Neural cell (in vitro differentiated cells): ENCODE results near the gene AMFR. TPM values are rescaled to one million over a fixed set of nuclear protein-coding genes. Genes with fewer than 3 reads are reported as not detected.
"Not testable (repeated sequence)": the region's sequence is repeated elsewhere in the genome, so short reads cannot be mapped to it uniquely, and the experiment has no call there.

Source experiments
- H2AFZ ChIP-seq: fragments of 200-600, 300-800 bp; sonication (generic), shearing (Covaris generic); 2 replicates; pipeline ENCODE4 v1.6.0; 2014; ENCODE audit warnings: low read depth, mild to moderate bottlenecking, antibody characterized with exemption, low read length, moderate library complexity
- H3F3A ChIP-seq: fragments of 200-600 bp; shearing (Covaris generic); 2 replicates; pipeline ENCODE4 v1.6.1; 2016; ENCODE audit warnings: mild to moderate bottlenecking, moderate library complexity, mixed read lengths, antibody characterized with exemption, low read length; ENCODE audit not compliant: insufficient read depth, poor library complexity, severe bottlenecking
- H3K27ac ChIP-seq: fragments of 200-600, 300-800 bp; sonication (generic), shearing (Covaris generic); 2 replicates; pipeline ENCODE4 v1.5.1; 2014; ENCODE audit warnings: mild to moderate bottlenecking, low read length, moderate library complexity
- H3K27me3 ChIP-seq: fragments of 300-800, 200-600 bp; sonication (generic), shearing (Covaris generic); 2 replicates; pipeline ENCODE4 v1.6.0; 2014; ENCODE audit warnings: mild to moderate bottlenecking, low read depth, low read length, moderate library complexity; ENCODE audit not compliant: insufficient read depth
- H3K36me3 ChIP-seq: fragments of 300-800, 200-600 bp; sonication (generic), shearing (Covaris generic); 2 replicates; pipeline ENCODE4 v1.5.1; 2014; ENCODE audit warnings: mild to moderate bottlenecking, antibody characterized with exemption, low read length, moderate library complexity; ENCODE audit not compliant: insufficient read depth
- H3K4me2 ChIP-seq: fragments of 300-800, 200-600 bp; sonication (generic), shearing (Covaris generic); 2 replicates; pipeline ENCODE4 v1.6.0; 2014; ENCODE audit warnings: mild to moderate bottlenecking, low read length
- H3K4me3 ChIP-seq: fragments of 300-800, 200-600 bp; sonication (generic), shearing (Covaris generic); 2 replicates; pipeline ENCODE4 v1.5.1; 2014; ENCODE audit warnings: mild to moderate bottlenecking, low read length, moderate library complexity
- H3K79me2 ChIP-seq: fragments of 200-600 bp; shearing (Covaris generic); replicated peaks from 2 replicates; pipeline ENCODE4 v1.6.0; 2014; ENCODE audit warnings: mild to moderate bottlenecking, low read length, moderate library complexity; ENCODE audit not compliant: insufficient read depth
- H3K9ac ChIP-seq: fragments of 300-800, 200-600 bp; sonication (generic), shearing (Covaris generic); 2 replicates; pipeline ENCODE4 v1.6.1; 2016; ENCODE audit warnings: mild to moderate bottlenecking, low read length, mixed read lengths
- H3K9me2 ChIP-seq: fragments of 200-600 bp; shearing (Covaris generic); 2 replicates; pipeline ENCODE4 v1.6.1; 2016; ENCODE audit warnings: mild to moderate bottlenecking, low read length, mixed read lengths; ENCODE audit not compliant: insufficient read depth
- H3K9me3 ChIP-seq: fragments of 200-600, 300-800 bp; sonication (generic), shearing (Covaris generic); 2 replicates; pipeline ENCODE4 v1.6.1; 2016; ENCODE audit warnings: mild to moderate bottlenecking, mixed run types, low read length, moderate library complexity, mixed read lengths
- H4K20me1 ChIP-seq: fragments of 200-600 bp; shearing (Covaris generic); 2 replicates; pipeline ENCODE4 v1.6.1; 2016; ENCODE audit warnings: mild to moderate bottlenecking, mixed run types; ENCODE audit not compliant: insufficient read depth
- EP300 ChIP-seq: fragments of 450-650 bp; conservative IDR thresholded peaks from 2 replicates; pipeline ENCODE4 v1.6.1; 2014; ENCODE audit warnings: antibody characterized with exemption, mild to moderate bottlenecking, moderate library complexity; ENCODE audit not compliant: poor library complexity, severe bottlenecking
- EZH2 ChIP-seq: fragments of 200-600, 300-800 bp; shearing (Covaris generic), sonication (generic); IDR thresholded peaks from 2 replicates; pipeline ENCODE4 v1.6.1; 2014; ENCODE audit warnings: antibody characterized with exemption, low read length, borderline replicate concordance, mild to moderate bottlenecking; ENCODE audit not compliant: insufficient read depth, poor library complexity, severe bottlenecking
- MXI1 ChIP-seq: fragments of 450-650 bp; conservative IDR thresholded peaks from 2 replicates; pipeline ENCODE4 v1.6.1; 2014; ENCODE audit warnings: antibody characterized with exemption, mild to moderate bottlenecking; ENCODE audit not compliant: poor library complexity, severe bottlenecking
- POLR2AphosphoS5 ChIP-seq: IDR thresholded peaks from 2 replicates; pipeline ENCODE4 v1.6.1; 2012
- RAD21 ChIP-seq: fragments of 450-650 bp; conservative IDR thresholded peaks from 2 replicates; pipeline ENCODE4 v1.6.1; 2014; ENCODE audit warnings: antibody characterized with exemption, mild to moderate bottlenecking, moderate library complexity
- SMC3 ChIP-seq: fragments of 450-650 bp; conservative IDR thresholded peaks from 2 replicates; pipeline ENCODE4 v1.6.1; 2014; ENCODE audit warnings: antibody characterized with exemption, mild to moderate bottlenecking, moderate library complexity; ENCODE audit not compliant: poor library complexity
- TAF1 ChIP-seq: IDR thresholded peaks from 2 replicates; pipeline ENCODE4 v1.6.1; 2012; ENCODE audit warnings: low read depth
- polyA plus RNA-seq: library from polyadenylated mRNA; depleted of rRNA; stranded (reverse); fragments of >200 nt; gene quantifications from 2 replicates; pipeline ENCODE4 v1.2.3, GENCODE V29; 2014
- TF ChIP-seq, protein P1 (sequence below): IDR thresholded peaks from 2 replicates; pipeline ENCODE4 v1.6.1; 2012; ENCODE audit warnings: borderline replicate concordance
- TF ChIP-seq, protein P2 (sequence below): fragments of 450-650 bp; IDR thresholded peaks from 2 replicates; pipeline ENCODE4 v1.5.1; 2014; ENCODE audit warnings: antibody characterized with exemption, mild to moderate bottlenecking, moderate library complexity; ENCODE audit not compliant: poor library complexity, severe bottlenecking

Gene AMFR
- polyA plus RNA-seq, 1 donor from 2014 or later, result 101 TPM

DNA sequence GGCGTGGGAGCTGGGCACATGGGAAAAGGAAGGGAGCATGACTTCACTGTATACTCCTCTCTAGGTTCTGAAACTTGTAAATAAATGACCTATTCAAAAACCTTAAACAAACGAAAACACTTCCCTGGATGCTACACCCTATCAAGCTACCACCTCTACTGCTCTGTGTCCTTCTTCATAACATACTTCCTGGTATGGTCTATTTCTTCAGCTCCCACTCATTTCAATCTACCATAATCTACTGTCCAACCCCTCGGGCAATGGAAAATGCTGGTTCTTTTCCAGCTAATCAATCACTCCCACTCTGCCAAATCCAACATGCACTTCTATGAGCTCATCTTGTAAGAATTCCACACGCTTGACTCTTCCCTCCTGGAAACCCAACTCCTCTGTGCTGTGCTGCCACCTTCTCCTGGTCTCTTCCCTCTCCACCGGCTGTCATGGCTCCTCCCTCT, 42.4 kb downstream of the AMFR start:
- no peaks in the 10 kb centered on the region for H3K79me2 ChIP-seq
- no peaks in the 10 kb centered on the region for H3F3A ChIP-seq
- H3K9ac ChIP-seq, result no peak overlapping the region
- no peaks in the 10 kb centered on the region for H3K9me2 ChIP-seq
- no peak overlapping the region for H2AFZ ChIP-seq
- H3K27me3 ChIP-seq, result no peaks in the 10 kb centered on the region
- TF ChIP-seq TAF1 (no peak), EZH2 (no peak), MXI1 (no peak), RAD21 (no peak), POLR2AphosphoS5 (no peak), SMC3 (no peak), EP300 (no peak)
- TF ChIP-seq, protein P1, sequence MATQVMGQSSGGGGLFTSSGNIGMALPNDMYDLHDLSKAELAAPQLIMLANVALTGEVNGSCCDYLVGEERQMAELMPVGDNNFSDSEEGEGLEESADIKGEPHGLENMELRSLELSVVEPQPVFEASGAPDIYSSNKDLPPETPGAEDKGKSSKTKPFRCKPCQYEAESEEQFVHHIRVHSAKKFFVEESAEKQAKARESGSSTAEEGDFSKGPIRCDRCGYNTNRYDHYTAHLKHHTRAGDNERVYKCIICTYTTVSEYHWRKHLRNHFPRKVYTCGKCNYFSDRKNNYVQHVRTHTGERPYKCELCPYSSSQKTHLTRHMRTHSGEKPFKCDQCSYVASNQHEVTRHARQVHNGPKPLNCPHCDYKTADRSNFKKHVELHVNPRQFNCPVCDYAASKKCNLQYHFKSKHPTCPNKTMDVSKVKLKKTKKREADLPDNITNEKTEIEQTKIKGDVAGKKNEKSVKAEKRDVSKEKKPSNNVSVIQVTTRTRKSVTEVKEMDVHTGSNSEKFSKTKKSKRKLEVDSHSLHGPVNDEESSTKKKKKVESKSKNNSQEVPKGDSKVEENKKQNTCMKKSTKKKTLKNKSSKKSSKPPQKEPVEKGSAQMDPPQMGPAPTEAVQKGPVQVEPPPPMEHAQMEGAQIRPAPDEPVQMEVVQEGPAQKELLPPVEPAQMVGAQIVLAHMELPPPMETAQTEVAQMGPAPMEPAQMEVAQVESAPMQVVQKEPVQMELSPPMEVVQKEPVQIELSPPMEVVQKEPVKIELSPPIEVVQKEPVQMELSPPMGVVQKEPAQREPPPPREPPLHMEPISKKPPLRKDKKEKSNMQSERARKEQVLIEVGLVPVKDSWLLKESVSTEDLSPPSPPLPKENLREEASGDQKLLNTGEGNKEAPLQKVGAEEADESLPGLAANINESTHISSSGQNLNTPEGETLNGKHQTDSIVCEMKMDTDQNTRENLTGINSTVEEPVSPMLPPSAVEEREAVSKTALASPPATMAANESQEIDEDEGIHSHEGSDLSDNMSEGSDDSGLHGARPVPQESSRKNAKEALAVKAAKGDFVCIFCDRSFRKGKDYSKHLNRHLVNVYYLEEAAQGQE, result no peak
- TF ChIP-seq, protein P2, sequence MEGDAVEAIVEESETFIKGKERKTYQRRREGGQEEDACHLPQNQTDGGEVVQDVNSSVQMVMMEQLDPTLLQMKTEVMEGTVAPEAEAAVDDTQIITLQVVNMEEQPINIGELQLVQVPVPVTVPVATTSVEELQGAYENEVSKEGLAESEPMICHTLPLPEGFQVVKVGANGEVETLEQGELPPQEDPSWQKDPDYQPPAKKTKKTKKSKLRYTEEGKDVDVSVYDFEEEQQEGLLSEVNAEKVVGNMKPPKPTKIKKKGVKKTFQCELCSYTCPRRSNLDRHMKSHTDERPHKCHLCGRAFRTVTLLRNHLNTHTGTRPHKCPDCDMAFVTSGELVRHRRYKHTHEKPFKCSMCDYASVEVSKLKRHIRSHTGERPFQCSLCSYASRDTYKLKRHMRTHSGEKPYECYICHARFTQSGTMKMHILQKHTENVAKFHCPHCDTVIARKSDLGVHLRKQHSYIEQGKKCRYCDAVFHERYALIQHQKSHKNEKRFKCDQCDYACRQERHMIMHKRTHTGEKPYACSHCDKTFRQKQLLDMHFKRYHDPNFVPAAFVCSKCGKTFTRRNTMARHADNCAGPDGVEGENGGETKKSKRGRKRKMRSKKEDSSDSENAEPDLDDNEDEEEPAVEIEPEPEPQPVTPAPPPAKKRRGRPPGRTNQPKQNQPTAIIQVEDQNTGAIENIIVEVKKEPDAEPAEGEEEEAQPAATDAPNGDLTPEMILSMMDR, result no peak
- H3K27ac ChIP-seq, result no peak overlapping the region
- H3K36me3 ChIP-seq, result peaks cover 28% of the 10 kb centered on the region
- no peak overlapping the region for H3K4me2 ChIP-seq
- no peaks in the 10 kb centered on the region for H4K20me1 ChIP-seq
- H3K4me3 ChIP-seq, result no peak overlapping the region
- H3K9me3 ChIP-seq, result peaks cover 6% of the 10 kb centered on the region

DNA sequence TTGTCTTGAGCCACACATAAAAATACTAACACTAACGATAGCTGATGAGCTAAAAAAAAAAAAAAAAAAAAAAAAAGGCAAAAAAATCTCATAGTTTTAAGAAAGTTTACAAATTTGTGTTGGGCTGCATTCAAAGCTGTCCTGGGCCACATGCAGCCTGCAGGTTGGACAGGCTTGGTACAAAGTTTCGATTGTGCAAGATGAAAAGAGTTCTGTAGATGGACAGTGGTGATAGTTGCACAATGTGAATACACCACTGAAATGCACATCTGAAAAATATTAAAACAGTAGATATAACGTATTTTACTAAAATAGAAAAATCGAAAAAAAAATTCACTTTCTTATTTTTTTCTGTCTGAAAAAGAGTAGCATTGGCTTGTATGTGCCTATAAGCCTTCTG, 42.9 kb downstream of the AMFR start:
- Histone ChIP-seq H3K36me3 (peaks cover 23% of the 10 kb centered on the region), H3K27ac (no peak overlapping the region)
- TF ChIP-seq MXI1, result no peak
- TF ChIP-seq EP300, result no peak
- no peak for TF ChIP-seq POLR2AphosphoS5
- TF ChIP-seq SMC3, result no peak
- TF ChIP-seq, protein P2, result no peak
- TF ChIP-seq, protein P1, result no peak
- no peak for TF ChIP-seq TAF1
- TF ChIP-seq RAD21, result no peak
- no peak for TF ChIP-seq EZH2

DNA sequence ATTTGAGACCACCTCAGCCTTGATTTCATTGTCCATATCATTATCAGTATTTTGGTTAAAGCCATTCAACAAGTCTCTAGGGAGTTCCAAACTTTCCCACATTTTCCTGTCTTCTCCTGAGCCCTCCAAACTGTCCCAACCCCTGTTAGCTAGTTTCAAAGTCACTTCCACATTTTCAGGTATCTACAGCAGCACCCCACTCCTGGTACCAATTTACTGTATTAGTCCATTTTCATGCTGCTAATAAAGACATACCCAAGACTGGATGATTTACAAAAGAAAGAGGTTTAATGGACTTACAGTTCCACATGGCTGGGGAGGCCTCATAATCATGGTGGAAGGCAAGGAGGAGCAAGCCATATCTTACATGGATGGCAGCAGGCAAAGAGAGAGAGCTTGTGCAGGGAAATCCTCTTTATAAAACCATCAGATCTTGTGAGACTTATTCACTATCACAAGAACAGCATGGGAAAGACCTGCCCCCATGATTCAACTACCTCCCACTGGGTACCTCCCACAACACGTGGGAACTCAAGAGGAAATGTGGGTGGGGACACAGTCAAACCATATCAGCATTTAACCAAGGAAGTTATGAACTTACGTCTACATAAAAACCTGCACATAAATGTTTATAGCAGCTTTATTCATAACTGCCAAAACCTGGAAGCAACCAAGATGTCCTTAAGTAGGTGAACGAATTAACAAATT, 44.4 kb downstream of the AMFR start:
- H3K9me3 ChIP-seq, H3K79me2 ChIP-seq, H3K9me2 ChIP-seq, H3K4me3 ChIP-seq, H3K4me2 ChIP-seq, H3F3A ChIP-seq, H4K20me1 ChIP-seq, H3K9ac ChIP-seq, H3K27me3 ChIP-seq, H2AFZ ChIP-seq, H3K27ac ChIP-seq: not testable (repeated sequence)
- H3K36me3 ChIP-seq, result peaks cover 23% of the 10 kb centered on the region

More for the DNA sequence above, 42.9 kb downstream of the AMFR start:
- Histone ChIP-seq H3K9ac (no peak overlapping the region), H4K20me1 (no peaks in the 10 kb centered on the region), H3K4me3 (no peak overlapping the region), H3K79me2 (no peaks in the 10 kb centered on the region), H2AFZ (no peak overlapping the region), H3K27me3 (no peaks in the 10 kb centered on the region), H3F3A (no peaks in the 10 kb centered on the region), H3K9me3 (peaks cover 6% of the 10 kb centered on the region), H3K9me2 (no peaks in the 10 kb centered on the region), H3K4me2 (no peak overlapping the region)
